Activated CD4-positive, alpha-beta T cell treated with anti-CD3 and anti-CD28 coated beads, Interleukin-2, Interleukin-6, amounts not matched to agents 100 ng/mL and 50 ng/mL, durations not matched to agents 16 hours and 8 hours (primary cell): ENCODE results near the gene C18orf54.

ENCODE experiments used
- DNase-seq: peaks from one replicate; pipeline ENCODE4 v3.0.0-alpha.2; 2020

C18orf54 gene

GRCh38 chr18:54387631-54388030, 29.9 kb downstream of the C18orf54 start:
- no peak for DNase-seq

DNA sequence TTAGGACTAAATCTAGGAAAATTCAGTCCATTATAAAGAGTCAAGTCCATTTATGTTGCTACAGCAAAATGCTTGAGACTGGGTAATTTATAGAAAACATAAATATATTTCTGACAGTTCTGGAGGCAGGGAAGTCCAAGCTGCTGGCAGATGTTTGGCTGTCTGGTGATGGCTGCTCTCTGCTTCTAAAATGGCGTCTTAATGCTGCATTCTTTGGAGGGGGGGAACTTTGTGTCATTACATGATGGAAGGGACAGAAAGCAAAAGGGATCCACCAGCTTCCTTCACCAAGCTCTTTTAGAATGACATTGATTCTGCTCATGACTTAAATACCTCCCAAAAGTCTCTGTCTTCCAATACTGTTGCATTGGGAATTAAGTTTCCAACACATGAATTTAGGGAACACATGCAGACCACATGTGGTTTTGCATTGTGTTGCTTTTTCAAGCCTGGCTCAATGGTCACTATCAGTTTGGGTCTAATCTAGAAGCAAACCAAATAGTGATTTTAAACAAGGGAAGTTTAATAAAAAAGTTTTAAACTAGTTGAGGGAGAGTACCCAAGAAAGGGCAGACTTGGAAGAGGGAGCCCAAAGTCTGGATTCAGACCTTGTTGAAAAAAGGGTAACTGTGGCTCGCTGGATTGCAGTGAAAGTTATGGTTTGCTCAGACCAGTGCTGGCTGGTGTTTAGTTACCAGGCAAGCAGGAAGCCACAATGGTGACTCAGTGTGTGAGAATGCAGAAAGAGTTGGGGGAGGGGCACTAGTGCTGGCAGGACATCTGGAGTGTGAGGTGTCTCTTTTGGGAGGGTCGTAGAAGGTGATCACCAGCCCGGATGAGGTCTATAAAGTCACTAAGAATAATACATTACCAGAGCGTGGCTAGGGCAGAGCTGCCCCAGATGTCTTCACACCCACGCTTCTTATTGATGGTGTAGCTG, 30.8 kb downstream of the C18orf54 start:
- peak; percentile 76 for DNase-seq

DNA sequence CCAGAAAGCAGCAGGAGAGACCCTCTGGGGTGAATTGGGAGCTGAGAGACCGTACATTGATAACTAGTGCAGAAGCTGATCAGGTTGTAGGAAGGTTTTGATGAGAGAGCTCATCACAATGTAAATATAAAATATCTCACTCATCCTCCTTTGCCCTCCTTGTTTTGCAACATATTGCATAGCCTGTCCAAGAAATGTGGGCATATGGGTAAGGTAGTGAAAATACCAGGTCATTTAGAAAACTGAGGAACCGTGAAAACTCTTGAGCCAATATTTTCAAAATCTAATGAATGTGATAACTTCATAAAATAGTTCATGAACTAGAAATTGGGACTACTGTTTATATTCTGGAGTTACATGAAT, 31.4 kb downstream of the C18orf54 start:
- no peak for DNase-seq

DNA sequence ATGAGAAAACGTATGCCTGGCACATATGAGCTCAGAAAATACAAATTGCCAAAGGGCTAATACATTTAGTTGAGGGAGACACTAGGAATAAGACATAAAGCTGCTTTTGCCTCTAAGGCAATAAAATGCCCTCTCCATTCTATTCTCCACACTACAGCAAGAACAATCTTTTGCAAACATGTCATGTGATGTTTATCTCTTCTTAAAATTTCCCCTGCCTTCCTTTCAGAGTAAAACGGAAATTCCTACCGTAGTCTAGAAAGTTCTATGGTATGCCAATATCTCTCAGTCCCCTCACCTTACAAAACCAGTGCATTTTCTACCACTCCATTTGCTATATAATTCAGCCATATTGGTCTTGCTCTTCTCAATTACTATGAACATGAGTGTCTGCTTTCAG, 33.1 kb downstream of the C18orf54 start:
- DNase-seq: no peak

GRCh38 chr18:54392543-54393023, 34.9 kb downstream of the C18orf54 start:
- DNase-seq: peak; percentile 76

DNA sequence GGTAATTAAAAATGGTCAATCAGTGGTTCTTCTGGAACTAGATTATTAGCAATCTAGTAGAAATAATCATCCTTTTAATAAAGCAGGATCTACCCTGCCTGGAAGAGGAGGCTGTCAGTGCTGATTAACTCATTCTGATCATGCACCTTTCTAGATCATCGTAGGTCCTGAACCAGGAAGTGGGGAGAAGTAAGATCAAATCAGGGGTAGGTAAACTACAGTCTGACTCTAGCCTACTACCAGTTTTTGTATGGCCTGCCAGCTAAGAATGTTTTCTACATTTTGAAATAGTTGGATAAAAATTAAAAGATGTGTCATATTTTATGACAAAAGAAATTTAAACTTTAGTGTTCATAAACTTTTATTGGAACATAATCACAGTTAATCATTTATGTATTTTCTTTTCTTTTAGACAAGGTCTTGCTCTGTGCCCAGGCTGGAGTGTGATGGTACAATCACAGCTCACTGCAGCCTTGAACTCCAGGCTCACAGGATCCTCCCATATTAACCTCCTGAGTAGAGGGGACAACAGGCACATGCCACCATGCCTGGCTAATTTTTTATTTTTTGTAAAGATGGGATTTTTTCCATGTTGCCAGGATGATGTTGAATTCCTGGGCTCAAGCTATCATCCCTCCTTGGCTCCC, 36.1 kb downstream of the C18orf54 start:
- DNase-seq: no peak

DNA sequence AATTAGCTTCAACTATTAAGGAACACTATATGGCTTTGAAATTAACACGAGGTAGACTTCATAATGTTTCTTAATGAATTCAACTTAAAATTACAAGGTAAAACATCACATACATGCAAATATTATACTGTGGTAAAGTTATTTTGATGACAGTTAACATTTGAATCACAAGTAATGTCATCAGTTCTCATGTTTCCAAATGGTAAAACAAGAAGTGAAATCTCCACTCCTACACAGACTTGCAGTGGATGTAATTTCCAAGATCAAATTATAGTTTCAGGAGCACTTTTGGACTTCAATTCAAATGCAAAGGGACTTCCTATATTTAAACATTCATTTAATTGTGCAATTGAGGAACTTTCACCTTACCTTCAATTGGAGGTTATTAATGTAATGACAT, 39.1 kb downstream of the C18orf54 start:
- DNase-seq: no peak

DNA sequence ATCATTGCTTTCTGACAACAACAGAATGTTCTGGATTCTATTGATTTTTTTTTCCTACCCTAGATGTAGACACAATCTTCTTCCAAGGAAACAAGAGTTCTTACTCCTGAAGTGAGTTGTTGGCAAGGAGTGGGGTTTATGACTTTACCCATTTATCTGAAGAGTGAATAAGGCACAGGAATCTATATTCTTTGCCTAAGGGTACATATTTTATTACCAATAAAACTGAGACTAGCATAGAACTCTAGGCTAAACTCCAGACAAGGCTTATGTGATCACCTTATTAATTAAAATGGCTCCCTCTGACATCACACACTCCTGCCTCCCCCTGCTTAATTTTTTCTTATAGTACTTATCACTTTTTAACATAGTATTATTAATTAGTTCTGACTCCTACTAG, 47.6 kb downstream of the C18orf54 start:
- DNase-seq: no peak

DNA sequence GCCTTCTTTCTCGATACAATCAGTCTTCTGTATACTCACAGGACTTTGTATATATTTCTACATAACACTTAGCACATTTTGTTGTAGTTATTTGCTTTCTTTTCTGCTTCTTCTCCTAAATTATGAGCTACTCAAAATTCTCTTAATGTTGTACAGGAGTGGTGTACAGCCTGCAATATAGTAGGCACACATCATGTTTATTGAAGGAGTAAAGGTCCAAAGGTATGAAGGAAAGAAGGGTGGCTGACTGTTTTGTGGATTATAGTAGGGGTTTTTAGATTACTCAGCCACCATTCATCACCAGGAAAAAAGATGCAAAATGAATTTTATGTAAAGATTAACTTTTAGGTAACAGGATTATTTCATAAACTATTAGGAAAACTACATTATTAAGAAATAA, 54.1 kb downstream of the C18orf54 start:
- DNase-seq: no peak

DNA sequence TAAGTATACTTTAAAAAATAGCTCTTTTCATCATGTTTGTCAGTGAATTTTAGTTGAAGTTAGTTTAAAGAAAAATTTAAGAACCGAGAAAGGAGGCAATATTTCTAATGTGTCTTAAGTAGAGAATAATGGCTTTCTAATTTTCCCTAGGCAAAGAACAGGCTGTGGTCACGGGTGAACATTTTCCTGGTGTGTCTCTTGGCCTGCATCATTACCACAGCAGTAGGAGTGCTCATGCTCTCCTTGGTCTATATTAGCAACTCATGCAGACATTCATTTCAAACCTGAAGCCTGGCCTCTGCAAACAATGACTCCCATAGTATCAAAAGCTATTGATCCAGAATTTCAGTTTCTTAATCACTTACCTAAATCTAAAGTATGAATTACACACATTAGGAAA, 57.4 kb downstream of the C18orf54 start:
- no peak for DNase-seq

DNA sequence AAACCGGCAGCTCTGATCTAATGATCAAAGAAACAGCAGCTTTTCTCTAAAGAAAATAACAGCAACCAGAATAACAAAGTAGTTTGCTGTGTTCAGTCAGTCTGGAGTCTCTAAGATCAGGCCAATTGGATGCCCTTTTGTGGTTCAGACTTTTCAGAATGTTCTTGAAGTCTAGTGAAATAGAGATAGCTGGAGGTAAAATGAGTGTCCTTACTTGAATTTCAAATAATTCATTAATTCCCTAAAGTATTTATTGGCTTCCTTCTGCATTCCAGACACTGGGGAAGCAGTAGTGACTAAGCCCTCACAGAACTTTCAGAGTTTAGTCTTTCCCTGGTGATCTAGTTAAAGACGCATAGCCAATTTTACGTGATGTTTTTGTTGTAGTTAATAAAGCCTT, 58.7 kb downstream of the C18orf54 start:
- no peak for DNase-seq

DNA sequence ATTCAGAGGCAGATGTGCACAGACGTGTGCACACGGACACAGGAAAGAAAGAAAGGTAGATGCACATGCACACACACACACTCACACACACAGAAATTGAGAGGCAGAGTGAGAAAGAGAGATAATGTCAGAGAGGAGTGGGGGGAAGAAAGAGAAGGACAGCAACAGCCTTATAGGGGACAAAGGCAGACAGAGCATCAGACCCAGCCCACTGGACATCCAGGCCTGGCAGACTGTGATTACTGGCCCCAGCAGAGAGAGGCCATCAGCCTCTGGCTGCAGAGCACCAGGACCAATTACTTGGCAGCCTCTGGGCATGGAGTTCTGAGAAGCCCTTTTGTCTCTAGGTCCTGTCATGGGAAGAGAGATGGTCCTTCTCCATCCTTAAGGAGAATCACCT, 66.1 kb downstream of the C18orf54 start:
- DNase-seq: no peak

DNA sequence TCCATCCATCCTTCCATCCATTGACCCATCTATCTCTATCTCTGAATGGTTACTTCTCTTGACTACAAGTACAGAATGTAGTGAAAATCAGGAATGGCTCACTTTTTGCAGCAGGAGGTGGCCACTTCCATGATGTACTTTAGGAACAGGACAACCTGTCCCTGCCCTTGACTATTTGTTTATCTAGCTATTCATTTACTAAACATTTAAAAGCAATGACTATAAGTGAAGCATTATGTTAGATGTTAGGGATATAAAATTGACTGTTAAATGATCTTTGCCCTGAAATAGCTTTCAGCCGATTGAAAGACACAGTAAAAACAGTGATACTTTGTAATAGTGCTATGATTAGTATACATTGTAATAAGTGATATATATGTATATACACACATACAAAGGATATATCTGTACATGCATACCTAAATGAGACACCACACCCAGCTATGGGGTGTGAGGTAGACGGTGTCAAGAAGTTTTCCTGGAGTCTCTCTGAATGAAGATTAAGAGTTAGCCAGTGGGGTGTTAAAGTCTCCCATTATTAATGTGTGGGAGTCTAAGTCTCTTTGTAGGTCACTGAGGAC, 68.5 kb downstream of the C18orf54 start:
- DNase-seq: no peak
